ENCODE data around the gene WDFY4. TPM values are rescaled to one million over a fixed set of nuclear protein-coding genes. Genes with fewer than 3 reads are reported as not detected.

WDFY4 gene
- total and polyA plus RNA-seq, 4 donors, result 4.6 to 26.9 (median 13.5) TPM

GRCh38 chr10:48843198-48843597 is 158.5 kb downstream of the WDFY4 start:
- Histone ChIP-seq H3K36me3 (ENCODE audit: control insufficient read depth in 4 of 4, insufficient read depth in 4 of 4, low read length in 4 of 4) (no peaks in the 10 kb centered on the region), H3K27ac (ENCODE audit: low read depth in 1 of 2, low read length in 1 of 2) (no peak overlapping the region), H3K27me3 (ENCODE audit: control insufficient read depth in 3 of 3, insufficient read depth in 3 of 3, low read length in 2 of 3) (no peaks in the 10 kb centered on the region), H3K4me3 (no peak overlapping the region), H3K9ac (ENCODE audit: insufficient read depth in 1 of 2, low read length in 2 of 2) (no peak overlapping the region), H3K4me1 (ENCODE audit: control insufficient read depth in 5 of 5, insufficient read depth in 5 of 5, low read length in 5 of 5) (no peaks in the 10 kb centered on the region), H3K9me3 (ENCODE audit: control insufficient read depth in 4 of 4, insufficient read depth in 3 of 4, low read length in 3 of 4) (peaks cover 0 to 5% (median 0%) of the 10 kb centered on the region in 4 donors)
- ATAC-seq (ENCODE audit: insufficient read depth, low FRiP score) (no peak), DNase-seq (no peak)
- TF ChIP-seq, protein P1, sequence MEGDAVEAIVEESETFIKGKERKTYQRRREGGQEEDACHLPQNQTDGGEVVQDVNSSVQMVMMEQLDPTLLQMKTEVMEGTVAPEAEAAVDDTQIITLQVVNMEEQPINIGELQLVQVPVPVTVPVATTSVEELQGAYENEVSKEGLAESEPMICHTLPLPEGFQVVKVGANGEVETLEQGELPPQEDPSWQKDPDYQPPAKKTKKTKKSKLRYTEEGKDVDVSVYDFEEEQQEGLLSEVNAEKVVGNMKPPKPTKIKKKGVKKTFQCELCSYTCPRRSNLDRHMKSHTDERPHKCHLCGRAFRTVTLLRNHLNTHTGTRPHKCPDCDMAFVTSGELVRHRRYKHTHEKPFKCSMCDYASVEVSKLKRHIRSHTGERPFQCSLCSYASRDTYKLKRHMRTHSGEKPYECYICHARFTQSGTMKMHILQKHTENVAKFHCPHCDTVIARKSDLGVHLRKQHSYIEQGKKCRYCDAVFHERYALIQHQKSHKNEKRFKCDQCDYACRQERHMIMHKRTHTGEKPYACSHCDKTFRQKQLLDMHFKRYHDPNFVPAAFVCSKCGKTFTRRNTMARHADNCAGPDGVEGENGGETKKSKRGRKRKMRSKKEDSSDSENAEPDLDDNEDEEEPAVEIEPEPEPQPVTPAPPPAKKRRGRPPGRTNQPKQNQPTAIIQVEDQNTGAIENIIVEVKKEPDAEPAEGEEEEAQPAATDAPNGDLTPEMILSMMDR (IDR thresholded peaks at IDR 0.05; ENCODE audit: control extremely low read depth, extremely low read depth), result no peak

GRCh38 chr10:48844616-48845015 is 159.9 kb downstream of the WDFY4 start:
- Histone ChIP-seq H3K36me3 (ENCODE audit: control insufficient read depth in 4 of 4, insufficient read depth in 4 of 4, low read length in 4 of 4) (no peaks in the 10 kb centered on the region), H3K9ac (ENCODE audit: insufficient read depth in 1 of 2, low read length in 2 of 2) (no peak overlapping the region), H3K9me3 (ENCODE audit: control insufficient read depth in 4 of 4, insufficient read depth in 3 of 4, low read length in 3 of 4) (peaks cover 0 to 3% (median 0%) of the 10 kb centered on the region in 4 donors), H3K4me1 (ENCODE audit: control insufficient read depth in 5 of 5, insufficient read depth in 5 of 5, low read length in 5 of 5) (no peaks in the 10 kb centered on the region), H3K4me3 (no peak overlapping the region), H3K27me3 (ENCODE audit: control insufficient read depth in 3 of 3, insufficient read depth in 3 of 3, low read length in 2 of 3) (no peaks in the 10 kb centered on the region), H3K27ac (ENCODE audit: low read depth in 1 of 2, low read length in 1 of 2) (no peak overlapping the region)
- DNase-seq, result no peak
- no peak for ATAC-seq (ENCODE audit: insufficient read depth, low FRiP score)
- TF ChIP-seq, protein P1 (IDR thresholded peaks at IDR 0.05; ENCODE audit: control extremely low read depth, extremely low read depth), result no peak
- WGBS, 2 donors, result 92 to 97% methylated on average over 3 of the region's 3 CpGs

GRCh38 chr10:48845512-48845911 is 160.8 kb downstream of the WDFY4 start:
- ATAC-seq (ENCODE audit: insufficient read depth, low FRiP score) (no peak), DNase-seq (no peak)
- 76 to 89% methylated on average over 2 of the region's 2 CpGs for WGBS, 2 donors
- Histone ChIP-seq H3K36me3 (ENCODE audit: control insufficient read depth in 4 of 4, insufficient read depth in 4 of 4, low read length in 4 of 4) (no peaks in the 10 kb centered on the region), H3K4me1 (ENCODE audit: control insufficient read depth in 5 of 5, insufficient read depth in 5 of 5, low read length in 5 of 5) (no peaks in the 10 kb centered on the region), H3K9me3 (ENCODE audit: control insufficient read depth in 4 of 4, insufficient read depth in 3 of 4, low read length in 3 of 4) (peaks cover 0 to 3% (median 0%) of the 10 kb centered on the region in 4 donors), H3K9ac (ENCODE audit: insufficient read depth in 1 of 2, low read length in 2 of 2) (no peak overlapping the region), H3K4me3 (no peak overlapping the region), H3K27ac (ENCODE audit: low read depth in 1 of 2, low read length in 1 of 2) (no peak overlapping the region), H3K27me3 (ENCODE audit: control insufficient read depth in 3 of 3, insufficient read depth in 3 of 3, low read length in 2 of 3) (no peaks in the 10 kb centered on the region)
- TF ChIP-seq, protein P1 (IDR thresholded peaks at IDR 0.05; ENCODE audit: control extremely low read depth, extremely low read depth), result no peak

- Histone ChIP-seq H3K27me3 (ENCODE audit: control insufficient read depth in 3 of 3, insufficient read depth in 3 of 3, low read length in 2 of 3) (no peaks in the 10 kb centered on the region), H3K9ac (ENCODE audit: insufficient read depth in 1 of 2, low read length in 2 of 2) (no peak overlapping the region), H3K9me3 (ENCODE audit: control insufficient read depth in 4 of 4, insufficient read depth in 3 of 4, low read length in 3 of 4) (no peaks in the 10 kb centered on the region), H3K4me1 (ENCODE audit: control insufficient read depth in 5 of 5, insufficient read depth in 5 of 5, low read length in 5 of 5) (no peaks in the 10 kb centered on the region), H3K27ac (ENCODE audit: low read depth in 1 of 2, low read length in 1 of 2) (no peak overlapping the region), H3K36me3 (ENCODE audit: control insufficient read depth in 4 of 4, insufficient read depth in 4 of 4, low read length in 4 of 4) (no peaks in the 10 kb centered on the region), H3K4me3 (no peak overlapping the region)
- TF ChIP-seq, protein P1 (IDR thresholded peaks at IDR 0.05; ENCODE audit: control extremely low read depth, extremely low read depth), result no peak
- no peak for DNase-seq
- WGBS, 2 donors, result 94 to 97% methylated on average over 5 of the region's 5 CpGs
- no peak for ATAC-seq (ENCODE audit: insufficient read depth, low FRiP score)
Observed at GRCh38 chr10:48847691-48848090, 163.0 kb downstream of the WDFY4 start.

All from lung (tissue), 12 donors.